Measurements from ENCODE around the gene PTS. TPM values are rescaled to one million over a fixed set of nuclear protein-coding genes. Genes with fewer than 3 reads are reported as not detected.

PTS gene
- total RNA-seq, 1 donor from 2014 or later: 108 TPM

DNA sequence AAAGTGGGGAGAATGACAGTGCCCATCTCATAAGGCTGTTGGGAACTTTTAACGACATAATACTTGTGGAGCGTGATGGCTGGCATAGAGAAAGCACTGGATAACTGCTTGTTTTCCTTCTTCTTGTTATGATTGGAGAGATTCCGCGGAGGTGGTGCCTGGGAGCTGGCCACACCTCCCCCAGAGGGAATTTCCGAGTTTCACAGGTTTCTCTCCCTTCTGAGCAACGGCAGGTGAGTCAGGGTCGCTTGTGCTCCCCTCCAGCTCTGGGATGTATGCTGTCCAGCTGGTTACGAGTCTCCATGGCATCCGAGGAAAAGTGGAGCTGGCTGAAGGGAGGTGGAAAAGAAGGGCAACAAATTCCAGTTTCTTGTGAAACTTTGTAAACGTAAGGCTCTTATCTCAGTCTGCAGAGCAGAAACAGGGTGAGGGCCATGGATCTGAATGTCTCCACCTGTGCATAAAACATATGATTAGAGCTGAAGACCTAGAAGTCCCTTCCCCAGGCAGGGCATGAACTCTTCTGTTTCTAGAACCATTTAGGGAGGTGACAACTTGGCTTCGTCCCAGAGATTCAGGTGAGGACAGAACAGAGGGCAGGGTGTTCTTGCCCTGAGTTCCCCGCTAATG is 44.4 kb downstream of the PTS start:
- Histone ChIP-seq H3K4me2 (no peak overlapping the region), H3K9ac (no peak overlapping the region), H3K27me3 (no peaks in the 10 kb centered on the region), H3F3A (ENCODE audit: low read depth) (no peaks in the 10 kb centered on the region), H3K27ac (no peak overlapping the region), H2AFZ (replicated peaks) (no peak overlapping the region), H3K36me3 (no peaks in the 10 kb centered on the region), H4K20me1 (ENCODE audit: low read depth) (no peaks in the 10 kb centered on the region), H3K9me3 (ENCODE audit: low read depth) (no peaks in the 10 kb centered on the region), H3K4me1 (no peaks in the 10 kb centered on the region), H3K4me3 (no peak overlapping the region), H3K79me2 (ENCODE audit: low read depth) (no peaks in the 10 kb centered on the region)
- no peak for TF ChIP-seq EZH2phosphoT487 (IDR thresholded peaks at IDR 0.05)
- no peak for TF ChIP-seq CTCF (IDR thresholded peaks at IDR 0.05)
- TF ChIP-seq EZH2 (IDR thresholded peaks at IDR 0.05): no peak
- Mint-ChIP-seq H3K4me3 (no peak overlapping the region), H3K27ac (no peak overlapping the region), H3K36me3 (no peaks in the 10 kb centered on the region), H3K9me3 (no peaks in the 10 kb centered on the region), H3K4me1 (no peaks in the 10 kb centered on the region), H3K27me3 (ENCODE audit: insufficient read depth, low read depth) (no peaks in the 10 kb centered on the region)
- DNase-seq (ENCODE audit: low spot score): no peak

GRCh38 chr11:112271242-112271641 is 45.0 kb downstream of the PTS start:
- Mint-ChIP-seq H3K9me3 (no peaks in the 10 kb centered on the region), H3K36me3 (no peaks in the 10 kb centered on the region), H3K4me1 (no peaks in the 10 kb centered on the region), H3K4me3 (no peak overlapping the region), H3K27ac (no peak overlapping the region), H3K27me3 (ENCODE audit: insufficient read depth, low read depth) (no peaks in the 10 kb centered on the region)
- no peak overlapping the region for H2AFZ ChIP-seq (replicated peaks)
- no peaks in the 10 kb centered on the region for H4K20me1 ChIP-seq (ENCODE audit: low read depth)
- H3K4me1 ChIP-seq: no peaks in the 10 kb centered on the region
- no peaks in the 10 kb centered on the region for H3K79me2 ChIP-seq (ENCODE audit: low read depth)
- H3K9me3 ChIP-seq (ENCODE audit: low read depth): no peaks in the 10 kb centered on the region
- H3K9ac ChIP-seq: no peak overlapping the region
- H3K4me2 ChIP-seq: no peak overlapping the region
- H3K4me3 ChIP-seq: no peak overlapping the region
- TF ChIP-seq EZH2phosphoT487 (IDR thresholded peaks at IDR 0.05) (no peak), CTCF (IDR thresholded peaks at IDR 0.05) (no peak), EZH2 (IDR thresholded peaks at IDR 0.05) (no peak)
- H3F3A ChIP-seq (ENCODE audit: low read depth): no peaks in the 10 kb centered on the region
- no peak for DNase-seq (ENCODE audit: low spot score)
- no peaks in the 10 kb centered on the region for H3K36me3 ChIP-seq
- no peak overlapping the region for H3K27ac ChIP-seq
- no peaks in the 10 kb centered on the region for H3K27me3 ChIP-seq

DNA sequence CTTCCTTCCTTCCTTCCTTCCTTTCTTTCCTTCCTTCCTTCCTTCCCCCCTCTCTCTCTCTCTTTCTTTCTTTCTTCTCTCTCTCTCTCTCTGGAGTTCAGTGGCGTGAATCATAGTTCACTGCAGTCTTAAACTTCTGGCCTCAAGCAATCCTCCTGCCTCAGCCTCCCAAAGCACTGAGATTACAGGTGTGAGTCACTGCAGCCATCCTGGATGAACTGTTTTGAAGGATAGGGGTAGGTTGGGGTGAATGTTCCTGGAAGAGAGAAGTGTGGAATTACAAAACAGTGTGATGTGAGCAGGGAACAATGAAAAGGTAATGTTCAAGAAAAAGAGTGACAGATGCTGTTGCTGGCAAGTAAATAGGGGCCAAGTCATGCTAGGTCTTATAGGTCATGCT is 46.8 kb downstream of the PTS start:
- DNase-seq (ENCODE audit: low spot score): no peak
- H3K9me3 Mint-ChIP-seq: no peaks in the 10 kb centered on the region

More for the DNA sequence above, 46.8 kb downstream of the PTS start:
- Histone ChIP-seq H4K20me1 (ENCODE audit: low read depth) (no peaks in the 10 kb centered on the region), H3K9ac (no peak overlapping the region), H3F3A (ENCODE audit: low read depth) (no peaks in the 10 kb centered on the region), H3K36me3 (no peaks in the 10 kb centered on the region), H3K27me3 (no peaks in the 10 kb centered on the region), H3K4me2 (no peak overlapping the region), H3K79me2 (ENCODE audit: low read depth) (no peaks in the 10 kb centered on the region), H2AFZ (replicated peaks) (no peak overlapping the region), H3K4me3 (no peak overlapping the region), H3K9me3 (ENCODE audit: low read depth) (no peaks in the 10 kb centered on the region), H3K4me1 (no peaks in the 10 kb centered on the region), H3K27ac (no peak overlapping the region)
- TF ChIP-seq EZH2phosphoT487 (IDR thresholded peaks at IDR 0.05) (no peak), CTCF (IDR thresholded peaks at IDR 0.05) (no peak), EZH2 (IDR thresholded peaks at IDR 0.05) (no peak)
- no peaks in the 10 kb centered on the region for H3K27me3 Mint-ChIP-seq (ENCODE audit: insufficient read depth, low read depth)
- no peaks in the 10 kb centered on the region for H3K36me3 Mint-ChIP-seq
- no peak overlapping the region for H3K4me3 Mint-ChIP-seq
- no peaks in the 10 kb centered on the region for H3K4me1 Mint-ChIP-seq
- no peak overlapping the region for H3K27ac Mint-ChIP-seq

Data from neural progenitor cell (in vitro differentiated cells).